Eye (tissue), 1 donor: ENCODE results near the gene TARM1.
"Not testable (repeated sequence)": the region's sequence is repeated elsewhere in the genome, so short reads cannot be mapped to it uniquely, and the experiment has no call there.

ENCODE experiments used
- DNase-seq: peaks from one replicate; pipeline ENCODE4 v3.0.0-alpha.2; 2015

Gene TARM1

GRCh38 chr19:54099190-54099902 is 18.2 kb upstream of the TARM1 start:
- no peak for DNase-seq

- peak; percentile 9 for DNase-seq
Observed at GRCh38 chr19:54096617-54097106, 15.5 kb upstream of the TARM1 start.

GRCh38 chr19:54095859-54096616 is 14.9 kb upstream of the TARM1 start:
- peak; percentile 66 for DNase-seq

GRCh38 chr19:54095136-54095858 is 14.1 kb upstream of the TARM1 start:
- DNase-seq = no peak

GRCh38 chr19:54094426-54095000 is 13.3 kb upstream of the TARM1 start:
- DNase-seq = no peak

GRCh38 chr19:54084410-54084809 is 3.2 kb upstream of the TARM1 start:
- no peak for DNase-seq

- no peak for DNase-seq
Observed at GRCh38 chr19:54077334-54077733, 3.8 kb downstream of the TARM1 start.

GRCh38 chr19:54074851-54075250 is 6.3 kb downstream of the TARM1 start:
- no peak for DNase-seq

- DNase-seq = no peak
Observed at GRCh38 chr19:54073829-54074228, 7.3 kb downstream of the TARM1 start.

GRCh38 chr19:54069470-54069869 is 11.7 kb downstream of the TARM1 start:
- DNase-seq = no peak

- no peak for DNase-seq
Observed at GRCh38 chr19:54063350-54064116, 17.6 kb downstream of the TARM1 start, which contains the start of gene VSTM1. Gene VSTM1, minus strand, starts transcription at chr19:54063897. Its CDS starts 120 bp downstream, at chr19:54063777.

- DNase-seq = no peak
Observed at GRCh38 chr19:54062643-54063042, 18.5 kb downstream of the TARM1 start.

- DNase-seq = no peak
Observed at GRCh38 chr19:54047616-54048015, 33.5 kb downstream of the TARM1 start.

- DNase-seq = no peak
Observed at GRCh38 chr19:54045771-54046170, 35.4 kb downstream of the TARM1 start.

GRCh38 chr19:54042989-54043388 is 38.2 kb downstream of the TARM1 start:
- no peak for DNase-seq

GRCh38 chr19:54041969-54042606 is 39.1 kb downstream of the TARM1 start:
- no peak for DNase-seq

GRCh38 chr19:54040003-54040402 is 41.2 kb downstream of the TARM1 start:
- DNase-seq = no peak

GRCh38 chr19:54036542-54036941 is 44.6 kb downstream of the TARM1 start:
- not testable (repeated sequence) for DNase-seq

- peak; percentile 19 for DNase-seq
Observed at GRCh38 chr19:54035215-54036178, 45.7 kb downstream of the TARM1 start.

GRCh38 chr19:54030895-54031586 is 50.1 kb downstream of the TARM1 start:
- no peak for DNase-seq
